Measurements from ENCODE around the gene PAWR. TPM values are rescaled to one million over a fixed set of nuclear protein-coding genes. Genes with fewer than 3 reads are reported as not detected.

The PAWR gene
- total and polyA plus RNA-seq, 3 experiments from 2014 or later = 2.3 to 2.9 (median 2.4) TPM

GRCh38 chr12:79591988-79592387 lies 98.8 kb downstream of the PAWR start:
- Histone ChIP-seq H3K36me3 (ENCODE audit: insufficient read depth, low read length) (no peaks in the 10 kb centered on the region), H3K4me1 (ENCODE audit: insufficient read depth, low read length) (no peaks in the 10 kb centered on the region), H3K4me3 (ENCODE audit: low read length) (no peak overlapping the region), H3K27me3 (ENCODE audit: insufficient read depth, low read length, poor library complexity, severe bottlenecking) (no peaks in the 10 kb centered on the region), H3K9me3 (ENCODE audit: low read length) (no peaks in the 10 kb centered on the region), H3K27ac (ENCODE audit: low read depth, low read length) (no peak overlapping the region)
- Mint-ChIP-seq H3K4me3 (no peak overlapping the region), H3K27me3 (no peaks in the 10 kb centered on the region), H3K27ac (no peak overlapping the region), H3K36me3 (no peaks in the 10 kb centered on the region), H3K9me3 (no peaks in the 10 kb centered on the region), H3K4me1 (no peaks in the 10 kb centered on the region)
- no peak for DNase-seq
- ChIA-PET CTCF (no interaction called here), POLR2A (no interaction called here)

- H3K36me3 Mint-ChIP-seq = no peaks in the 10 kb centered on the region
- no peak overlapping the region for H3K27ac ChIP-seq (ENCODE audit: low read depth, low read length)
- H3K4me3 ChIP-seq (ENCODE audit: low read length) = no peak overlapping the region
- no peaks in the 10 kb centered on the region for H3K36me3 ChIP-seq (ENCODE audit: insufficient read depth, low read length)
- no peaks in the 10 kb centered on the region for H3K27me3 Mint-ChIP-seq
- H3K4me1 ChIP-seq (ENCODE audit: insufficient read depth, low read length) = no peaks in the 10 kb centered on the region
- H3K4me1 Mint-ChIP-seq = no peaks in the 10 kb centered on the region
- DNase-seq = no peak
- CTCF ChIA-PET = no interaction called here
- no peak overlapping the region for H3K4me3 Mint-ChIP-seq
- H3K9me3 ChIP-seq (ENCODE audit: low read length) = no peaks in the 10 kb centered on the region
- no peaks in the 10 kb centered on the region for H3K9me3 Mint-ChIP-seq
- POLR2A ChIA-PET = no interaction called here
- H3K27ac Mint-ChIP-seq = no peak overlapping the region
- no peaks in the 10 kb centered on the region for H3K27me3 ChIP-seq (ENCODE audit: insufficient read depth, low read length, poor library complexity, severe bottlenecking)
Observed at GRCh38 chr12:79590751-79591150, 100.0 kb downstream of the PAWR start.

- Mint-ChIP-seq H3K4me3 (no peak overlapping the region), H3K4me1 (no peaks in the 10 kb centered on the region), H3K27me3 (no peaks in the 10 kb centered on the region), H3K27ac (no peak overlapping the region), H3K36me3 (no peaks in the 10 kb centered on the region), H3K9me3 (no peaks in the 10 kb centered on the region)
- H3K27me3 ChIP-seq (ENCODE audit: insufficient read depth, low read length, poor library complexity, severe bottlenecking) = no peaks in the 10 kb centered on the region
- no peaks in the 10 kb centered on the region for H3K4me1 ChIP-seq (ENCODE audit: insufficient read depth, low read length)
- no peak for DNase-seq
- ChIA-PET POLR2A (no interaction called here), CTCF (no interaction called here)
- H3K9me3 ChIP-seq (ENCODE audit: low read length) = no peaks in the 10 kb centered on the region
- no peaks in the 10 kb centered on the region for H3K36me3 ChIP-seq (ENCODE audit: insufficient read depth, low read length)
- no peak overlapping the region for H3K4me3 ChIP-seq (ENCODE audit: low read length)
- H3K27ac ChIP-seq (ENCODE audit: low read depth, low read length) = no peak overlapping the region
Observed at GRCh38 chr12:79587368-79587767, 103.4 kb downstream of the PAWR start.

GRCh38 chr12:79585147-79585546 lies 105.6 kb downstream of the PAWR start:
- no peaks in the 10 kb centered on the region for H3K4me1 ChIP-seq (ENCODE audit: insufficient read depth, low read length)

GRCh38 chr12:79573820-79574219 lies 116.9 kb downstream of the PAWR start:
- Mint-ChIP-seq H3K36me3 (peaks cover 1 to 18% (median 1%) of the 10 kb centered on the region in 3 donors), H3K9me3 (peaks cover 9 to 22% (median 20%) of the 10 kb centered on the region in 5 donors), H3K27ac (no peak overlapping the region), H3K4me1 (no peaks in the 10 kb centered on the region), H3K4me3 (no peak overlapping the region), H3K27me3 (no peaks in the 10 kb centered on the region)
- Histone ChIP-seq H3K4me3 (ENCODE audit: low read length) (no peak overlapping the region), H3K9me3 (ENCODE audit: low read length) (no peaks in the 10 kb centered on the region), H3K27me3 (ENCODE audit: insufficient read depth, low read length, poor library complexity, severe bottlenecking) (no peaks in the 10 kb centered on the region), H3K27ac (ENCODE audit: low read depth, low read length) (no peak overlapping the region), H3K4me1 (ENCODE audit: insufficient read depth, low read length) (no peaks in the 10 kb centered on the region), H3K36me3 (ENCODE audit: insufficient read depth, low read length) (no peaks in the 10 kb centered on the region)
- ChIA-PET POLR2A (no interaction called here), CTCF (no interaction called here)
- DNase-seq = no peak

More at GRCh38 chr12:79585147-79585546, 105.6 kb downstream of the PAWR start:
- H3K36me3 ChIP-seq (ENCODE audit: insufficient read depth, low read length) = no peaks in the 10 kb centered on the region
- Mint-ChIP-seq H3K36me3 (no peaks in the 10 kb centered on the region), H3K27ac (no peak overlapping the region), H3K4me1 (no peaks in the 10 kb centered on the region), H3K9me3 (no peaks in the 10 kb centered on the region), H3K4me3 (no peak overlapping the region), H3K27me3 (no peaks in the 10 kb centered on the region)
- ChIA-PET POLR2A (interaction anchor here (0.5 kb wide), 1 partner anchor 16 kb away, joined by 9 read pairs; no protein-coding TSS in a partner anchor), CTCF (no interaction called here)
- H3K9me3 ChIP-seq (ENCODE audit: low read length) = no peaks in the 10 kb centered on the region
- no peak overlapping the region for H3K4me3 ChIP-seq (ENCODE audit: low read length)
- H3K27ac ChIP-seq (ENCODE audit: low read depth, low read length) = no peak overlapping the region
- H3K27me3 ChIP-seq (ENCODE audit: insufficient read depth, low read length, poor library complexity, severe bottlenecking) = no peaks in the 10 kb centered on the region
- no peak for DNase-seq

GRCh38 chr12:79569679-79570078 lies 121.1 kb downstream of the PAWR start:
- no peak for DNase-seq
- peaks cover 1 to 10% (median 1%) of the 10 kb centered on the region in 3 donors for H3K36me3 Mint-ChIP-seq
- Histone ChIP-seq H3K27me3 (ENCODE audit: insufficient read depth, low read length, poor library complexity, severe bottlenecking) (no peaks in the 10 kb centered on the region), H3K27ac (ENCODE audit: low read depth, low read length) (no peak overlapping the region), H3K9me3 (ENCODE audit: low read length) (no peaks in the 10 kb centered on the region), H3K36me3 (ENCODE audit: insufficient read depth, low read length) (no peaks in the 10 kb centered on the region), H3K4me3 (ENCODE audit: low read length) (no peak overlapping the region), H3K4me1 (ENCODE audit: insufficient read depth, low read length) (no peaks in the 10 kb centered on the region)
- no peaks in the 10 kb centered on the region for H3K4me1 Mint-ChIP-seq
- H3K9me3 Mint-ChIP-seq = peaks cover 6 to 23% (median 15%) of the 10 kb centered on the region in 5 donors
- POLR2A ChIA-PET = no interaction called here
- no peak overlapping the region for H3K4me3 Mint-ChIP-seq
- no peaks in the 10 kb centered on the region for H3K27me3 Mint-ChIP-seq
- no peak overlapping the region for H3K27ac Mint-ChIP-seq
- CTCF ChIA-PET = no interaction called here

GRCh38 chr12:79567175-79567563 lies 123.6 kb downstream of the PAWR start:
- no peak overlapping the region for H3K27ac ChIP-seq (ENCODE audit: low read depth, low read length)
- Mint-ChIP-seq H3K36me3 (peaks cover 0 to 5% (median 1%) of the 10 kb centered on the region in 3 donors), H3K4me1 (no peaks in the 10 kb centered on the region), H3K4me3 (no peak overlapping the region), H3K27me3 (no peaks in the 10 kb centered on the region), H3K27ac (no peak overlapping the region), H3K9me3 (peaks cover 0 to 12% (median 6%) of the 10 kb centered on the region in 5 donors)
- no peaks in the 10 kb centered on the region for H3K9me3 ChIP-seq (ENCODE audit: low read length)
- H3K4me1 ChIP-seq (ENCODE audit: insufficient read depth, low read length) = no peaks in the 10 kb centered on the region
- no peak for DNase-seq
- H3K27me3 ChIP-seq (ENCODE audit: insufficient read depth, low read length, poor library complexity, severe bottlenecking) = no peaks in the 10 kb centered on the region
- no peaks in the 10 kb centered on the region for H3K36me3 ChIP-seq (ENCODE audit: insufficient read depth, low read length)
- POLR2A ChIA-PET = no interaction called here
- CTCF ChIA-PET = no interaction called here
- no peak overlapping the region for H3K4me3 ChIP-seq (ENCODE audit: low read length)

- ChIA-PET POLR2A (no interaction called here), CTCF (no interaction called here)
- Histone ChIP-seq H3K27ac (ENCODE audit: low read depth, low read length) (no peak overlapping the region), H3K27me3 (ENCODE audit: insufficient read depth, low read length, poor library complexity, severe bottlenecking) (no peaks in the 10 kb centered on the region), H3K4me1 (ENCODE audit: insufficient read depth, low read length) (no peaks in the 10 kb centered on the region), H3K4me3 (ENCODE audit: low read length) (no peak overlapping the region), H3K36me3 (ENCODE audit: insufficient read depth, low read length) (no peaks in the 10 kb centered on the region), H3K9me3 (ENCODE audit: low read length) (no peaks in the 10 kb centered on the region)
- Mint-ChIP-seq H3K4me3 (no peak overlapping the region), H3K27ac (no peak overlapping the region), H3K27me3 (no peaks in the 10 kb centered on the region), H3K4me1 (no peaks in the 10 kb centered on the region), H3K9me3 (peaks cover 0 to 10% (median 6%) of the 10 kb centered on the region in 5 donors), H3K36me3 (peaks cover 0 to 5% (median 1%) of the 10 kb centered on the region in 3 donors)
- no peak for DNase-seq
Observed at GRCh38 chr12:79566452-79567174, 124.2 kb downstream of the PAWR start.

All from CD8-positive, alpha-beta memory T cell (primary cell).